Measurements from ENCODE around the gene LAPTM5.

LAPTM5 gene

GRCh38 chr1:30744060-30744756 lies 13.4 kb downstream of the LAPTM5 start:
- TF ChIP-seq TAF1 (IDR thresholded peaks at IDR 0.05; ENCODE audit: borderline replicate concordance, insufficient read depth, low read length) (no peak), FOXP2 (optimal IDR thresholded peaks at IDR 0.05; ENCODE audit: borderline replicate concordance, extremely low read depth, extremely low read length, insufficient read depth) (no peak), REST (IDR thresholded peaks at IDR 0.05; ENCODE audit: insufficient read depth in 1 of 2, low read depth in 2 of 2, low read length in 2 of 2) (no peak), POLR2AphosphoS5 (IDR thresholded peaks at IDR 0.05; ENCODE audit: low read depth, low read length) (no peak), SIN3A (IDR thresholded peaks at IDR 0.05; ENCODE audit: borderline replicate concordance, insufficient read depth, low read length) (no peak)

DNA sequence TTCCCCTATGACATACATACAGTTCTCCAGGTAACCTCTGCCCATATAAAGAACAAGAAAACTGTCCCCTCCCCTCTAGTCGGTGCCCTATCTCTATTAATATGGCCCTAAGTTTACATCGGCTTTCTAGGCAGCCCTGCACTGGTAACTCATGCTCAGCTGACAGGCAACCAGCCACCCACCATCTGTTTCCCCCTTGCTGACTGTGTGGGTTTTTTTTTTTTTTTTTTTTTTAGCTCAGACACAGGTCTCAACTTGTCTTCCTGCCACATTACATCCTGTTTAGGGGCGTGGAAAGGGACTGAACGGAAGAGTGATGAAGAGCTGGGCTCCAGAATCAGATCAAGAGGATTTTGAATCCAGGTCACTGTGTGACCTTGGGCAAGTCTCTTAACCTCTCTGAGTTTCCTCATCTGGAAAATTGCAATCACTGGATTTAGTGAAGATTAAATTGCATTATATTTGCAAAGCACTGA lies 14.0 kb downstream of the LAPTM5 start:
- TF ChIP-seq FOXP2 (optimal IDR thresholded peaks at IDR 0.05; ENCODE audit: borderline replicate concordance, extremely low read depth, extremely low read length, insufficient read depth) (no peak), TAF1 (IDR thresholded peaks at IDR 0.05; ENCODE audit: borderline replicate concordance, insufficient read depth, low read length) (no peak), POLR2AphosphoS5 (IDR thresholded peaks at IDR 0.05; ENCODE audit: low read depth, low read length) (no peak), REST (IDR thresholded peaks at IDR 0.05; ENCODE audit: insufficient read depth in 1 of 2, low read depth in 2 of 2, low read length in 2 of 2) (no peak), SIN3A (IDR thresholded peaks at IDR 0.05; ENCODE audit: borderline replicate concordance, insufficient read depth, low read length) (no peak)

DNA sequence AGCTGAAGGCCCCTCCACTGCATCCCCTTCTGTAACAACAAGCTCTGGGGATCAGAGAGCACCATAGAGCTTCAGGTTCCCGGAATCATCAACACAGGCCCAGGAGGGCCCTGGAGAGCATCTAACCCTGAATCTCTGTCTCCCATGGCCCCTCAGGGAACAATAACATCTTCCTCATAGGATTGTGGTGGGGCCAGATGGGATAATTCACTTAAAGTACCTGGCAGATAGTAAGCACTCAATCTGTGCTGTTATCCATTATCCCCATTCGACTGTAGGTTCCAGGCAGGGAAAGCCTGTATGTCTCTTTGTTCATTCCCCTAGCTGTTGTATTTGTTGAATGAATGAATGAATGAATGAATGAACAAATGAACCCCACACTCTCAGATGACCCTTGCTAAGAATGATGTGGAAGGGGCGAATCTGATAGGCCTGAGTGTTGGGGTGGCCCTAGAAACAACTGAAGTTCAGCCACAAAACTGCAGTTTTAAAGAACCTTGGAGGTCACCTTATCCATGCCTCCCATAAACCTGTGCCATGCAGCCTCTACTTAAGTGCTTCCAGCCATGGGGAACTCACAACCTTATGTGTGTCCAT lies 14.5 kb downstream of the LAPTM5 start:
- TF ChIP-seq TAF1 (IDR thresholded peaks at IDR 0.05; ENCODE audit: borderline replicate concordance, insufficient read depth, low read length) (no peak), FOXP2 (optimal IDR thresholded peaks at IDR 0.05; ENCODE audit: borderline replicate concordance, extremely low read depth, extremely low read length, insufficient read depth) (no peak), REST (IDR thresholded peaks at IDR 0.05; ENCODE audit: insufficient read depth in 1 of 2, low read depth in 2 of 2, low read length in 2 of 2) (no peak), SIN3A (IDR thresholded peaks at IDR 0.05; ENCODE audit: borderline replicate concordance, insufficient read depth, low read length) (no peak), POLR2AphosphoS5 (IDR thresholded peaks at IDR 0.05; ENCODE audit: low read depth, low read length) (no peak)

- no peak for TF ChIP-seq REST (IDR thresholded peaks at IDR 0.05; ENCODE audit: insufficient read depth in 1 of 2, low read depth in 2 of 2, low read length in 2 of 2)
- TF ChIP-seq SIN3A (IDR thresholded peaks at IDR 0.05; ENCODE audit: borderline replicate concordance, insufficient read depth, low read length): no peak
- no peak for TF ChIP-seq POLR2AphosphoS5 (IDR thresholded peaks at IDR 0.05; ENCODE audit: low read depth, low read length)
- no peak for TF ChIP-seq FOXP2 (optimal IDR thresholded peaks at IDR 0.05; ENCODE audit: borderline replicate concordance, extremely low read depth, extremely low read length, insufficient read depth)
- no peak for TF ChIP-seq TAF1 (IDR thresholded peaks at IDR 0.05; ENCODE audit: borderline replicate concordance, insufficient read depth, low read length)
These were observed 15.1 kb downstream of the LAPTM5 start for GRCh38 chr1:30742300-30742962.
